Measurements from ENCODE around the gene IGF2. TPM values are rescaled to one million over a fixed set of nuclear protein-coding genes. Genes with fewer than 3 reads are reported as not detected.

The IGF2 gene
- polyA plus RNA-seq, 1 donor = 5,095 TPM

DNA sequence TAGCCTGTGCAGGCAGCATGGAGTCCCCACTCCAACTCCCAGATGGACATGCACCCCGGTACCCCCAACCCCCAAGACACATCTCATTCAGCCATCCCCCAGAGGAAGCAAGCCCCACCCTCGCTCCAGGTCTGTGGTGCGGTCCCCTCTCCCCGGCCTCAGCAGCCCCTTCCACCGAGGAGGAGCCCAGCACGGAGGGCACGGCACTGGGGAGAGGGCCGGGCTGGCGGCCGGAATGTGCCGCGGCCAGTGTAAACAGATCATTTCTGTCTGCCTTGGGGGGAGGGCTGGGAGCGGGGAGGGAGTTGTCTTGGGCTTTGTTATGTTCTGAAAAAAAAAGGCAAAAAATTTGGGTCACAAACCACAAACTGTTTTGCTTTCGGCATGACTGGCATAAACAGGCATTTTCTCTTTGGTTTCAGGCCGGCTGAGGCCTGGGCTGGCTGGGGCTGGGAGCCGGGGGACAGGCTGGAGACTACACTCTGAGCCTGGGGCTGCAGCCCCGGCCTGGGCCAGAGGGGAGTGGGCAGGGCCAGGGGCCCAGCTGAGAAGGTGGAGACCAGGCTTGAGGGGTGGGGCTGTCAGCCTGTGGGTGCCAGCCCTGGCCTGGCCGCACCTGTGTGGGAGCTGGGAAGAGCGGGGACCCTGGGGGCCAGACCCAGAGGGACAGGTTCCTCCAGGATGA lies 16.8 kb downstream of the IGF2 start:
- DNase-seq = no peak

DNA sequence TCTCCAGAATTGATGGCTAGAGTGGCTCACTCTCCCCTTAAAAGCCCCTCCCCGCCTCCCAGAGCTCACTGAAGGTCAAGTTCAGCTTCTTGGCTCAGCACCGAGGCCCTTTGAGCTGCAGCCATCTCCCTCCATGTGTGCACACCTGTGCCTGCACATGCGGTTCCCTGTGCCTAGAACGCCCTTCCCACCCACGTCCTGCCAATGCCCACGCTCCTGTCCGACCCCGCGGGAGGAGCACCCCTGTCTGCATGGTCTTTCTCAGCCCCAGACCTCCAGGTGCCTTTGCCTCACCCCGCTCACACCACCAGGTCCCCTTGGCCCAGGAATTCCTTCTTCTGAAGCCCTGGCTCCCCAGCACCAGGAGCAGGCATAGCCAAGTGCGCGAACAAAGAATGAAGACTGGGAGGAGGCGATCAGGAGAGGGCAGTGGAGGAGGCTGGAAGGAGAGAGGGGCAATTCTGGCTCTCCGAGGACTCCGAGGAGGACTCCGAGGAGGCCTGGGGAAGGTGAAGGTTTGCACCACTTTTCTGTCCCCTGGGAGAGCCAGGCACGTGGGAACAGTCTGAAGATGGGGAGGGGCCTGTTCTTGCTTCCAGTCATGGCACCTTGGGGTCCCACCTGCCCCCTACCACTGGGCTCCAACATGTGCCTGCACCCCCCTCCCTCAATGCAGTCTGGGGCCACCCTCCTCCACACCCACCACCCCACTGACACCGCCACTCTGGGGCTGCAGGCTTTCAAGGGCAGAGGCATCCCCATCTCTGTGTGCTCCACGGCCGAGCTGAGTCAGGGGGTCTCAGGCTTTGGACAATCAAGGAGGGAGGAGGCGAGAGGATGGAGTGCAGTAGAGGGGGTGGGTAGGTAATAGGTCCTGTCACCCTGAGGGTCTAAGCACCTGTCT lies 17.7 kb downstream of the IGF2 start:
- DNase-seq = no peak

DNA sequence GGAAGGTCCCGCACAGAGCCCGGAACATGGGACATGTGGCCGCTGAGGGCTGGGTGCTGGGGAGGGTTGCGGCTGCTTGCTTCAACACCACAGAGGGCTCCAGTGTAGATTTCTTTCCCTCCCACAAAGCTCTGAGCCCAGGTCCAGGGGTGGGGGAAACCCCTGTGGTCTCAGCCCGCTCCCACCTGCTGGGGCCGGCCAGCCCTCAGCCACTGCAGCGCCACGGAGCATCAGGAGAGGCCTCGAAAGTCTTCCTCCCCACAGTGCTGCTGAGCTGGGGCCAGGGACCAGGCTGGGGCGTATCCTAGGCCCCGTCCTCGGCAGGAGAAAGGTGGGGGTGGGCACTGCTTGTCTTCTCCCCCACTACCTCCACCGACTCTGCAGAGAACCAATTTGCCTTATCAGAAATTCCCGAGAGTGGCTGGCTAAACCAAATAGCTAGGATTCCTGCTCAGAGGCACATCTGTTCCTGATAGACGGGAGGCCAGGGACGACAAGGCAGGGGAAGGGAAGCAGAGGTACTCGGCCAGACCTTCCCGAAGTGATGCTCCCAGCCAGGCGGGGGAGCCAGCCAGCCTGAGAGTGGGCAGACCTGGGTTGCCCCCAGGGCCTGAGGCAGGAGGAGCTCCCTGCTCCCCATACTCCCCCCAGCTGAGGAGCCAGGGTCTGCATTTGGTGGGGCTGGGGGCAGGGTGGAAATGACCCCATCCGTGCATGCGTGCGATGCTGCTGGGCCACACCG lies 18.7 kb downstream of the IGF2 start:
- no peak for DNase-seq

DNA sequence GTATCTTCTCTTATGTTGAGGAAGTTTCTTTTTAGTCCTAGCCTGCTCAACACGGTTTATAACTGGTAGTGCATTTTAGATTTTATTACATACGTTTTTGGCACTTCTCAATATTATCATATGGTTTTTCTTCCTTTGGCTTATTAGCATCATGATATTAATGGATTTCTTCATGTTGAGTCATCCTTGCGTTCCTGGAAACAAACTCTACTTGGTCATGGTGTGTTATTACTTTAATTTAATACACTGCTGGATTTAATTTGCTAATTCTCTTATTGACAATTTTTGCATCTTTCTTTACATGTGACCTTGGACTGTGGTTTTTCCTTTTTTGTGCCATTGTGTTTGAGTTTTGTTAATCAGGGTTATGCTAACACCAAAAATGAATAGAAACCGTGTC lies 20.5 kb downstream of the IGF2 start:
- DNase-seq = no peak

DNA sequence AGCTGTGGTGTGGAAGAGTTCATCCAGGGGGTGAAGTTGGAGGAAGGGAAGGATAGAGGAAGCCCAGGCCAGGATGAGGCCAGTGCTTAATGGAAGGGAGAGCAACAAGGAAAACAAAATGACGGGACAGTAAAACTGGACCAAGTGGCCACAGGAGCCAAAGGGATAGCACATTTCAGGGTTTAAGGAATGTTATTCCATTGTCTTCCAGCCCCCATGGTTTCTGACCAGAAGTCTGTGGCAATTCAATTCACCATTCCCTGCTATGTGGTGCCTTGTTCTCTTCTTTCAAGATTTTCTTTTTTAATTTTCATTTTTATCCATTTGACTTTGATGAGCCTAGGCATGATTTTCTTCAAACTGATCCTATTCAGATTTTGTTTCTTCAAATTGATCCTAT lies 22.5 kb downstream of the IGF2 start:
- no peak for DNase-seq

DNA sequence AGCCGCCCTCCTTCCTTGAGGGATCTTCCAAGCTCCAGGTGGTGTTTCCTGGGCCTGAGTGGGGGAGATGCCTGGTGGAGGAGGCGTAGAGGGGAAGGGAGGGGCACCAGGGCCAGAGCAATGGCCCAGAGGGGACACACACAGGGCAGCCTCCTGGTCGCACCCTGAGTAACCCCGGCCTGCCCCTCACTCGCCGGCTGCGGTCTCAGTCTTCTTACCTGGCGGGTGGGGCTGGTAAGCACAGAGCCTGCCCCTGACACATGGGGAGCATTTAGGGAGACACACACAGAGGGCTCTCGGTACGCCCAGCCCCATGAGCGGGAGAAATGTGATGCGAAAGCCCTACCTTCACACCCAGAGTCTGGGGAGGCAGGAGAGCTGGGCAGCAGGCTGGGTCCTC lies 23.9 kb downstream of the IGF2 start:
- no peak for DNase-seq

DNA sequence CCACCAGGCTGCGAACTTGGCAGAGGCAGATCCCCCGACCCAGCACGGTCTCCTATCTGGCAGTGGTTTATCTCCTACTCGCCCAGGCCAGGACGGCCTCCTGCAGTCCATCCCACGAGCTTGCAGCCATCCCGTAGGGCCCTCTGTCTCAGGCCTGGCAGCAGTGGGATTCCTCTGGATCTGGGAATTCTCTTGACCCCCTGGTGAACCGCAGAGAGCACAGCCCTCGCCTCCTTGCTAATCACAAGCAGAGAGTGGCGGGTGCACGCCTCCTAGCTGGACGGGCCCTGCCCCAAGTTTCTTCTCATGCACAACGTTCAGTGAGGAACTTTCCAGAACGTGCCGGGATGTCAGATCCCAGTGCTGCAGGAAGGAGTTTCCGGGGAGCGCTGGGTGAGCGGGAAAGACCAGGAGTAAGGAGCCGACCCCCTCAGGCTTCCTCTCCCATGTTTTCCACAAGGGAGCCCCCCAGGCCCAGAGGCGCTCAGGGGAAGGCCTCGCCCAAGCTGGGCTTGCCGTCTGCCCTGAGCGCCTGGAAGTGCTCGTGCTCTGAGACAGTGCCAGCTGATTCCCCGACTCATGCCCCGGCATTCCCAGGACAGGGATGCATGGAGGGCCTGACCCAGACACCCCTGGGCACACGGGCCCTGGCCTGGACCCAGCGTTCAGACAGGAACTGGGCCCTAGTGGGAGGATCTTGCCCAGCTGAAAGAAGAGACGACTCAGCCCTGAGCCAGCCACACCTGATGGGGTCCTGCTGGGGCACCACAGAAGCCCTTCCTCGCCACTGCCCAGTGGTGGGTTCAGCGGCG lies 24.6 kb downstream of the IGF2 start:
- DNase-seq = no peak

DNA sequence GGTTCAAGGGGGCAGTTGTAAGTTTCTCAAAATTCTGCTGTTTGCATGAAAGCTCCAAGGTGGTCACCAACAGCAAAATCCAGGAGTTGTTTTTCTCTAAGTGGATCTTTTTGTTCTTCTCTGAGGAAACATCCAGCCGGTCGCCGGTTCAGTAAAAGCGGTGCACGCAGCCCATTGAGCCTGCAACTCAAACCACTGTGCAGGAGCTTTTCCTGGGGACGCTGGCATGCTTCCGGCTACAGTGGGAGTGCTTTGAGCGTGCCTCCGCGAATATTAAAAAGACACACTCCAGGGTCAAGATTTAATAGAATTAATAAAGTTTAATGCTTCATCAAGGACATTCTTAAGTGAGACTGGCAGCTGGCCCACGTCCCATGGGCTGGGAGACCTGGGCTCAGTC lies 25.4 kb downstream of the IGF2 start:
- no peak for DNase-seq

DNA sequence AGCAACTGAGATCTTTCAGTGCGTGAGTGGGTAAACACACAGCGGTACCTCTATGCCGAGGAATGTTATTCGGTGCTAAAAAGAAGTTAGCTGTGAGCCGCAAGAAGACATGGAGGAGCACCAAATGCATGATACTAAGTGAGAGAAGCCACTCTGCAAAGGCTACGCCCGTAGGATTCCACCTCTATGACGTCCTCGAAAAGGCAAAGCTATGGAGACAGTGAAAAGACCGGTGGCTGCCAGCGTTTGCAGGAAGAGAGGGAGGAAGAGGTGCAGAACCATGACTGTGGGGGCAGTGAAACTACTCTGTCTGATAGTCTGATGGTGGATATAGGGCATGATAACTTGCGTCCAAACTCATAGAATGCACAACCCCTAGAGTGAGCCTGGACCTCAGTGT lies 28.7 kb downstream of the IGF2 start:
- DNase-seq = no peak

DNA sequence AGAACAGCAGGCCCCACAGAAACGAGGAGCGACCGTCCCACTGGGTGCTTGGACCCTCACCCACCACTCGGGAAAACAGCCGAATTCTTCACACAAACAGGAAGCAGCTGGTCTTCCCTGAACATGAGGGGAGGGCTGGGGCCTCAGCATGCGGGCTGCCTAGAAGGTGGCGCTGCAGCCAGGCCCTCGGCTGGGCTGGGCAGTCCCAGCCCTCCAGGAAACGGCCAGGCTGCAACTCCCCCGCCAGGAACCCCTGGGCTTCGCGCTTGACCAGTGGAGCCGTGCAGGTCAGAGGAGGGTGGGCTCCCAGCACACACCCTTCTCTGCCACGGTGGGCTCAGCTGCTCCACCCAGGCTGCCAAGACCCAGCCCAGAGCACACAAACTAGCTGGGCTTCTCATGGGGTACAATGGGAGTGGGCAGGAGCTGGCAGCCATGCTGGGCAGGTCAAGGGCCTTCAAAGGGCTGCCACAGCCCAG lies 29.6 kb downstream of the IGF2 start:
- no peak for DNase-seq

DNA sequence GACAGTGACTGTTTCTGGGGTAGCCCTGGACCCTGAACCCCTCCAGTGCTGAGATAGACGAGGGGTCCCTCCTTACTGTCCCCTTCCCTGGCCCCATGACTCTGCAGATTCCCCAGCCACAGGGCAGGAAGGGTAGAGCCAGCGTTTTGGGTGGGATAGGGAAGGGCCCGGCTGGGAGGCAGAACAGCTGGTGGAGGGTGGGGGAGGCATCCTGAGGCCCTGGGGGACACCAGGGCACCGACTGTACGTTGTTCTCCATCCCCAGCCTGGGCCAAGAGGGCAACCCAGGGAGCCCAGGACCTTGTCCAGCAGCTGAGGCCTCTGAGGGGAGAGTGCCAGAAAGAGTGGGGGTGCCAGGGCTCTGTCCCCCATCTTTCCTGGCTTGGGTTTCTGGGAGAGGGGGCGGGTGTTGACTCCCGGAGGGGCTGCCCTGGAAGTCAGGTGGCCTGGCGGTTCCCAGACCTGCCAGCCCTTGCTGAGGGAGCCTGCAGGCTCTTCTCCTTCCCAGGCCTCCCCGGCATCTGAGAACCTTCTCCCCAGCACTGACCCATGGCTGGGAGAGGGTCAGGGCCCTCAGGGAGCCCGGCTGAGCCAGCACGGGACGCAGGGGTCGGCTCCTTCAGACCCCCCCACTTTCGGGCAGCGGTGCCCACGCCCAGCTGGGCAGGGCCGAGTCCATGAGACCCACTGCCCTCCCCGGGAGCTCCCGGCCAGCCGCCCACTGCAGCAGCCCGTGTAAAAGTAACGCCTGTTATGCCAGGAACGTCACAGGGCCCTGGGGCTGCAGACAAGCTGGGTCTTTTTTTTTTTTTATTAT lies 30.3 kb downstream of the IGF2 start:
- DNase-seq = no peak

DNA sequence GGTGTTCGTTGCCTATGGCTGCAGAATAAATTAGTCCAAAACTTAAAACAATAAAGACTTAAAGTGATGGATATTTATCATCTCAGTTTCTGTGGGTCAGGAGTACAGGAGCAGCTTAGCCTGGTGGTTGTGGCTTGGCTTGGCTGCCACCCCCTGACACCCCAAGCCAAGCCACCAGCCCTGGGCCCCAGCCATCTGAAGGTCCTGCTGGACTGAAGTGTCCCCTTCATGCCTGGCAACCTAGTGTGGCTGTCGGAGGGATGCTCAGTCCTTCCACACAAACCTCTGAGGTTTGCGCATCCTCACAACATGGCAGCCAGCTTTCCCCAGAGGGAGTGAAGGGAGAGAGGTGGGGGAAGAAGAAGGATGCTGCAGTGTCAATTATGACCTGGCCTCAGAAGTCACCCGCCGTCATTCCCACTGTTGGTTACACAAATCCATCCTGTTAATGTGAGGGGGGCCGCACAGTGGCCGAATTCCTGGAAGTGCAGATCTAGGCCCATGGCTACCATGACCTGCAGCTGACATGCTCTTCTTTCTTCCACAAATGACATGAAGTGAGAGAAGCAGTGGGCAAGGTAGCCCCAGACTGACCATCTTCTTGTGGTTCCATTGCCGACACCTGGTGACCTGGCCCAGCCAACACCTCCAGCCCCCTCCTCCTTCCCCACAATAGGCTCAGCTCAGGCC lies 31.1 kb downstream of the IGF2 start:
- no peak for DNase-seq

DNA sequence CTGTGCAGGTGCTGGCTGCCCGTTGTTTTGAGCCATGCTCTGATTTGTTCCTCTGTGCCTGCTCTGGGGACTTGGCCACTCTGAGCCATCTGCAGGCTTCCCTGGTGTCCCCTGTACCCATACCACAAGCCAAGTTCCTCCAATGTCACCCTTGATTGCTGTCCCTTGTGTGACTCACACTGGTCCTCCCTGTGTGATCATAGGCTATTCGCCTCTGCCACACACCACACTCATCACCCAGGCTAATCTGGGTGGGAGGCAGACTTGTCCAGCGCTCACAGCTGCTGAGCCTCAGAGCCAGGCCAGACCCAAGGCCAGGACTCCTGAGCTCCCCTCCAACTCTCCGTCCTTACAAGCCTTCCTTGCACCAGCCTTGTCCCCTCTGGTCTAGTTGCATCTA lies 31.7 kb downstream of the IGF2 start:
- DNase-seq = no peak

DNA sequence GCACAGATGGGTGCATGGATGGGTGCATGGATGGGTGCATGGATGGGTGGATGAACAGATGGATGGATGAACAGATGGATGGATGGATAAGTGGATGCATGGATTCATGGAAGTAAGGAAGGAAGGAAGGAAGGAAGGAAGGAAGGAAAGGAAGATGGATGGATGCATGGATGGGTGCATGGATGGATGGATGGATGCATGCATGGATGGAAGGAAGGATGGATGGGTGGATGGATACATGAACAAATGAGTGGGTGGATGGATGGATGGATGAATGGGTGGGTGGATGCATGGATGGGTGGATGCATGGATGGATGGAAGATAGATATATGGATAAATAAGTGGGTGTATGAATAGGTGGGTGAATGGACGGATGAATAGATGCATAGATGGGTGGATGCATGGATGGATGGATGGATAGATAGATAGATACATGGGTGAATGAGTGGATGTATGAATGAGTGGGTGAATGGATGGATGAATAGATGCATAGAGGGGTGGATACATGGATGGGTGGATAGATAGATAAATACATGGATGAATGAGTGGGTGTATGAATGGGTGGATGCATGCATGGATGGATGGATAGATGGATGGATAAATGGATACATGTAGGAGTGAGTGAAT lies 32.5 kb downstream of the IGF2 start:
- DNase-seq = no peak

DNA sequence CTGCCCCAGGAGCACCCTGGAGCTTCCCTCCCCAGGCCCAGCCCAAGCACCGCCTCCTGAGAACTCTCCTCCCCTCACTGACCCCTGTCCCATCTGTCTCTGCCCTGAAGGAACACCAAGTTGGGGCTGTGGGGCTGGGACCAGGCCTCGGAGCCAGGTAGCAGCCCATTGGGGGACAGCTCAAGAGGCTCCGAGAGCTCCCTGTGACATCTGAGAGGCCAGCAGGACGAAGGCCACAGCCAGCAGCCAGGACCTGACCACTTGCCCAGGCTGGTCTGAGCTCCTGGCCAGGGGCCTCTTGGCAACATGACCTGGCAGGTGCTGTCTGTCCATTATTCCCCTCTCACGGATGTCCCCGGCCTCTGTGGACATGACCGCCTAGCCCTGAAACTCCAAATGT lies 33.7 kb downstream of the IGF2 start:
- DNase-seq = no peak

DNA sequence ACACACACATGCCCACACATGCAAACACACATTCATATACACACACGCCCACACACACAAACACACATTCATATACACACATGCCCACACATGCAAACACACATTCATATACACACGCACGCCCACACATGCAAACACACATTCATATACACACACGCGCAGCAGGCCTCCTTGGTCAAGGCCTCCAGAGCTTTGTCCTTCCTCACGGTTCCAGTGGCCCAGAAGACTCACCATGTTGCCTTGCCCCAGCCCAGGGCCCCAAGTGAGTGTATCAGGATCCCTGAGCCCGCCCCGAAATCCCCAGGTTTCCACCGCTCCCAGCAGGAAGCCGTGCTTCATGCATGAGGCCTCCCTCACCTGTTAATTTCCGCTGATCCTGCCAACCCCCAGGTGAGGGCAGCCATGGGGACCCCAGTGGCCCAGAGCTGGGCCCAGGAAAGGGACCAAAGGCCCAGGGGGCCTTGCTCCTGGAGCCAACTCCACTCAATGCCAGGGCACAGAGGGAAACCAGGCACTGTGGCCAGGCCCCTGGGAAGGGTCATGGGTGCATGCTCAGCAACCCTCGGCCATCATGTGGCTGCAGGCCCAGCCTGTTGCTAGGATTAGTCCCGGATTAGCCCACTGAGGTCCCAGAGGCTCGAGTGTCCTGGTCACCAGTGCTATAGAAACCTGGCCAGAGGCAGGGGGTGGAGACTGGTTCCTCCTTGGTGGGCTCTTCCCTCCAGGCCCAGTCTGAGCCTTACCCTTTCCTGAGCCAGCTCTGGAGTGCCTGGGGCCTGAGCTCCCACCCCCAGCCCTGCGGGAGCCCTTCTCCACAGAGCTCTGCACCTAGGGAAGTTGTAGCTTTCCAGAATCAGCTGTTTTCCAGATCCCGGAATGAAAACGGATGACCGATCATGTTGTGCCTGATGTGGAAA lies 34.4 kb downstream of the IGF2 start:
- DNase-seq = no peak

DNA sequence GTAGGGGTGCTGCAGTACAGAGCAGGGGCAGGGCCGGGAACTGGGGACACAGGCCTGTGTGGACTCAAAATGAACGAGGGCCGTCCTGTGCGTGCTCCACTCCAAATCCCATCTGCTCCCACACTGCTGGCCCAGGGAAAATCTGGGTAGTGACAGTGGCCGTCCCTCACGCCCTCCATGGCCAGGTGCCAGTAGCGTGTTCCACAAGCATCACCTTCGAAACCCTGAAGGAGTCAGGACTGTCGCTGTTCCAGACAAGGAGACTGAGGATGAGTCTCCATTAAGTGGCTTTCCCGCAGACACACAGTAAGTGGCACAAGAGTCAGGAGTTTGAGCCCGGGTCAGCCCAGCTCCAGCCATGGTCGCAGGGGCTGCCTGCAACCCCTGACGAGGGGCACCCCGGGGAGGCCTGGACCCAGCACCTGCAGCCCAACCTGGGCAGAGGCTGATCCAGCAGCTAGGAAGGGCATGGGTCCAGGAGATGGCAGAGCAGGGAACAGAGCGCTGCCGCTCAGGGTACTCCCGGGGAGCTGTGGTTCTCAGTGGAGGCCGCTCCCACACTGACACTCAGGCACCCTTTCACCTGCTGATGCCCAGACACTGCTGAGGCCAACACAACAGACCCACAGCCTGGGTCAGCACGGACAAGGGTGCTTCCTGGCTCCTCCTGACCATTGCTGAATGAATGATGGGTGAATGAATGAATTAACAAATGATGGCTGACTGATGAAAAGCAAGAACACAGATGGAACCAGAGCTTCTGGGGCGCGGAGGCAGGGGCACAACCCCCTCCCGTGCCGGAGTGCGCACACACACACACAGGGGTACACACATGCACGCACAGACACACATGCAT lies 35.3 kb downstream of the IGF2 start:
- no peak for DNase-seq

DNA sequence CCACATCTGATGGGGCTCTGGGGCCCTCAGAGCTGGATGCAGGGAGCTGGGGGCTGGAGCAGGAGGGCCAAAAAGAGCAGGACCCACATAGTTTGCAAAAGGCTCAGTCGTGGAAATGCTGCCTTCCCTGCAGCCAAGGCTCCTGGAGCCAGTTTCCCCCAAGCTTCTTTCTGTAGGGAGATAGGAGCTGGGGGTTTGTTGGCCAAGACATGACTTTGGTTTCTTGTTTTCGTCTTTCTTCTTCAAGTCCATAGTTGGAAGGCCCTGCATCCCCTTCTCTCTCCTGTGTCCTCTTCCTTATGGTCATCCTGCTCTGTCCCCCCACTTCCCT lies 36.3 kb downstream of the IGF2 start:
- no peak for DNase-seq
